C4-2B (cell line): ENCODE measurements around the gene DLG1.

Source experiments
- H3K27ac ChIP-seq: fragments of 450-650 bp; 2 replicates; pipeline ENCODE4 v1.5.1; 2017
- CTCF ChIP-seq: fragments of 450-650 bp; conservative IDR thresholded peaks from 2 replicates; pipeline ENCODE4 v1.5.1; 2017; ENCODE audit warnings: mild to moderate bottlenecking
- ZFX ChIP-seq: fragments of 450-650 bp; IDR thresholded peaks from 2 replicates; pipeline ENCODE4 v1.6.1; 2017

The DLG1 gene

GRCh38 chr3:197317250-197317963 is 19.0 kb upstream of the DLG1 start:
- no peak overlapping the region for H3K27ac ChIP-seq
- TF ChIP-seq ZFX (no peak), CTCF (no peak)

DNA sequence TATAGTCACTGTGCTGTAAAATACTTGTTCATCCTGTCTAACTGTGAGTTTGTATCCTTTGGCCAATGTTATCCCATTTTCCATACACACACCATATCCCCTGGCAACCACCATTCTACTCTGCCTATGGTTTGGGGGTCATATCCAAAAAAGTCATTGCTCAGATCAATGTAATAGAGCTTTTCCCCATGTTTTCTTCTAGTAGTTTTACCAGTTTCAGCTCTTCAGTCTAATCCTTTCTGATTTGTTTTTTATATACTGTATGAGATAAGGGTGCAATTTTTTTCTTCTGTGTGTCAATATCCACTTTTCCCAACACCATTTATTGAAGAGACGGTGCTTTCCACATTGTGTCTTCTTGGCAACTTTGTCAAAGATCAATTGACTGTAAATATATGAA is 14.0 kb upstream of the DLG1 start:
- no peak overlapping the region for H3K27ac ChIP-seq
- TF ChIP-seq ZFX = no peak
- no peak for TF ChIP-seq CTCF

DNA sequence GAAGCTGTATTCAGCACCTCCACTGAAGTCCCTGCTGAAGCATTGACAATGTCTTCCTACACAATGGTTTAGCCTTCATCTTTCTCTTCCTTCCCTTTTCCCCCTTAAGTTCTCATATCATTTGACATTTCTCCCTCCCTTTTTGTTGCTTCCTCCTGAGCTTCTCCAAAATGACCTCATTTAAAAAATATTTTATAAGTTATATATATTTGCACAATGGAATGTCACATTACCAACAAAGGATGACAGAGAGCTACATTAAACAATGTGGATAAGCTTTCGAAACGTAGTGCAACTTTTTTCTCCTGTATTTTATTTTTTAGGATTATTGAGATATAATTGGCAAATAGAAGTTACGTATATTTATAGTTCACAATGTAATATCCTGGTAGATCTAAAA is 13.2 kb upstream of the DLG1 start:
- no peak overlapping the region for H3K27ac ChIP-seq
- no peak for TF ChIP-seq CTCF
- TF ChIP-seq ZFX = no peak

DNA sequence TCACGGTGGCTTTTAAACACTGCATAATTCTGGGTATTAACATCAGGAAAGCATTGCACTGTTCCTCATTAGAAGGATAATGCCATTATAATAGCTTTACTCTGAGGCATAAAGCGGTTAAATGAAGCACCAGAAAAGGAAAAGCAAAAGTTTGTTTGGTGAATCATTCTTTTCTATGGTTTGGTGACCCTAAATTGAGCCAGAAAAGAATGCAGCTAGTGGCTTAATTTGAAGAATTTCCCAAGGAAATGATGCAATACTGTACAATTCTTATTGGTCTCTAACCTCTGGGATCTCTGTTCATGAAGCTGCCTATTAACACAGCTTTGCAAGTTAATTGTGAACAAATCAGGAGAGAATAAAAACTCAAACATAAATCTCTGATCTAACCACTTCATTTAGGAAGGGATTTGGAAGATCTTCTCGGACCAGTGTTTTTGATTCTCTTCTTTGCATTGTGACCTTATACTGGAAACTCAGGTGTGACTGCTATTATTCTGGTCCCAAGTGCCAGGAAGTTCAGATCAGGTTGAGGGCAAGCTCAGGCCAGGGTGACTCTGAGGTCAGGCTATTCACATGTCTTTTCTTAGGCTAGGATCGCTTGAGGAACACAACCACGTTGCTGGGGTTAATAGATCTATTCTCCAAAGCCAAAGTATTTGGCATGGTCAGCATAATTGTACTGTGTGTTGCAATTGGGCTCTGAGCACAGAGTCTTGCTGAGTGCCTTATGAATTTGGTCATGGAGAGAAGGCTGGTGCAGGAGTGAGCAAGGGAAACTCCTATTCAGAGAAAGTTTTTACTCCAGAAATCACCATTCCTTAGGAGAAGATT is 11.3 kb upstream of the DLG1 start:
- TF ChIP-seq CTCF (no peak), ZFX (no peak)
- no peak overlapping the region for H3K27ac ChIP-seq

GRCh38 chr3:197308591-197308990 is 10.2 kb upstream of the DLG1 start:
- no peak overlapping the region for H3K27ac ChIP-seq
- TF ChIP-seq CTCF (no peak), ZFX (no peak)

- H3K27ac ChIP-seq = no peak overlapping the region
- no peak for TF ChIP-seq CTCF
- no peak for TF ChIP-seq ZFX
Measured at GRCh38 chr3:197306374-197307086, 8.1 kb upstream of the DLG1 start.

DNA sequence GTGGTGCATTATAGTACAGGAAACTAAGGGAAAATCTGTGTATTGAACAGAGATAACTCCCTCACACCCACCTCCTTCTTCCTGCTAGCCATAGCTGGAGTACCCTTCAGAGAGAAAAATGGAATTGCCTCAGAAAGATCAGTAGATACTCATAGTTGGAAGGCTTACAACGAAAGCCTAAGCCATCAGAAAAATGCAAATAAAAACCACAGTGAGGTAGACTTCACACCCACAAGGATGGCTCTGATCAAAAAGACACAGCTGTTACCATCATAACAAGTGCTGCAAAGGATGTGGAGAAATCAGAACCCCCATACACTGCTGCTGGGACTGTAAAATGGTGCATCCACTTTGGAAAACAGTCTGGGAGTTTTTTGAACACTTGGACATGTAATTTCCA is 7.4 kb upstream of the DLG1 start:
- TF ChIP-seq CTCF (no peak), ZFX (no peak)
- H3K27ac ChIP-seq = no peak overlapping the region
